Esophagus squamous epithelium (tissue), 4 donors: ENCODE data around the gene MFNG.

Source experiments
- POLR2A ChIP-seq, 4 donors: fragments of 450-650 bp; IDR thresholded peaks; one replicate each; pipeline ENCODE4 v1.6.1; 2017; ENCODE audit warnings: antibody characterized with exemption in 4 of 4, mild to moderate bottlenecking in 4 of 4, moderate library complexity in 3 of 4
- TF ChIP-seq, protein P1 (sequence below), 6 experiments: fragments of 450-650 bp in 4 of 6; fragments of 200-600 bp in 2 of 6; sonication (generic) in 2 of 6; IDR thresholded peaks; one replicate each; pipeline ENCODE4 v1.5.1; 2016 to 2019; ENCODE audit warnings: antibody characterized with exemption in 6 of 6, mild to moderate bottlenecking in 4 of 6, moderate library complexity in 4 of 6

DNA sequence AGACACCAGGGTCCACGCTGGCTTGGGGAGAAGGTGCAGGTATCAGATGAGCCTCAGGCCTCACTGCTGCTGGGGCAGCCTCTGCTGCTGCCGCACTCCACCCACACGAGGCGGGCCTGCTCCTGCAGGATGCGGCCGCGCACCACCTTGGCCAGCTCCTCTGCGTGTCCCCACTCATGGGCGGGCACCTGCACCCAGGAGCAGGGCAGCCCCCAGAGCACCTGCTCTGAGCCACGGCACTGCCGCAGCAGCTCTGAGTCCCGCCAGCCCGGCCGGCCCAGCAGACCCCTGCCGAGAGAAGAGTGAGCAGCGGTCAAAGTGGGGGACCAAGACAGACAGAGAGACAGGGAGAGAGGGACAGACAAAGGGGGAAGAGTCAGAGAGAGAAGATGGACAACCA is 4.9 kb upstream of the MFNG start:
- TF ChIP-seq, protein P1, sequence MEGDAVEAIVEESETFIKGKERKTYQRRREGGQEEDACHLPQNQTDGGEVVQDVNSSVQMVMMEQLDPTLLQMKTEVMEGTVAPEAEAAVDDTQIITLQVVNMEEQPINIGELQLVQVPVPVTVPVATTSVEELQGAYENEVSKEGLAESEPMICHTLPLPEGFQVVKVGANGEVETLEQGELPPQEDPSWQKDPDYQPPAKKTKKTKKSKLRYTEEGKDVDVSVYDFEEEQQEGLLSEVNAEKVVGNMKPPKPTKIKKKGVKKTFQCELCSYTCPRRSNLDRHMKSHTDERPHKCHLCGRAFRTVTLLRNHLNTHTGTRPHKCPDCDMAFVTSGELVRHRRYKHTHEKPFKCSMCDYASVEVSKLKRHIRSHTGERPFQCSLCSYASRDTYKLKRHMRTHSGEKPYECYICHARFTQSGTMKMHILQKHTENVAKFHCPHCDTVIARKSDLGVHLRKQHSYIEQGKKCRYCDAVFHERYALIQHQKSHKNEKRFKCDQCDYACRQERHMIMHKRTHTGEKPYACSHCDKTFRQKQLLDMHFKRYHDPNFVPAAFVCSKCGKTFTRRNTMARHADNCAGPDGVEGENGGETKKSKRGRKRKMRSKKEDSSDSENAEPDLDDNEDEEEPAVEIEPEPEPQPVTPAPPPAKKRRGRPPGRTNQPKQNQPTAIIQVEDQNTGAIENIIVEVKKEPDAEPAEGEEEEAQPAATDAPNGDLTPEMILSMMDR (IDR thresholded peaks at IDR 0.05), result no peak
- TF ChIP-seq POLR2A (IDR thresholded peaks at IDR 0.05), result no peak
